HEK293 (cell line): ENCODE data around the gene BLMH.

Experiments
- FEZF1 ChIP-seq: fragments of 450-650 bp; formaldehyde crosslinking; IDR thresholded peaks from 2 replicates; pipeline ENCODE4 v1.5.1; 2016; ENCODE audit warnings: missing biosample characterization, missing genetic modification characterization
- HOXD13 ChIP-seq: sonication (generic); formaldehyde crosslinking; IDR thresholded peaks from 2 replicates; pipeline ENCODE4 v1.8.0; 2022; ENCODE audit warnings: missing genetic modification reagents, borderline replicate concordance
- KLF16 ChIP-seq: fragments of 450-650 bp; formaldehyde crosslinking; IDR thresholded peaks from 2 replicates; pipeline ENCODE4 v1.5.1; 2017; ENCODE audit warnings: missing biosample characterization, missing genetic modification characterization
- MZF1 ChIP-seq: fragments of 450-650 bp; formaldehyde crosslinking; IDR thresholded peaks from 2 replicates; pipeline ENCODE4 v1.5.1; 2017; ENCODE audit warnings: missing biosample characterization, missing genetic modification characterization, borderline replicate concordance
- OVOL3 ChIP-seq: fragments of 450-650 bp; formaldehyde crosslinking; IDR thresholded peaks from 2 replicates; pipeline ENCODE4 v1.5.1; 2016; ENCODE audit warnings: missing biosample characterization, missing genetic modification characterization
- YY1 ChIP-seq: fragments of 450-650 bp; formaldehyde crosslinking; IDR thresholded peaks from 2 replicates; pipeline ENCODE4 v1.5.1; 2018; ENCODE audit warnings: missing biosample characterization, missing genetic modification characterization
- ZBTB8A ChIP-seq: fragments of 450-650 bp; formaldehyde crosslinking; IDR thresholded peaks from 2 replicates; pipeline ENCODE4 v1.5.1; 2016; ENCODE audit warnings: missing biosample characterization, missing genetic modification characterization
- ZNF146 ChIP-seq: fragments of 450-650 bp; formaldehyde crosslinking; IDR thresholded peaks from 2 replicates; pipeline ENCODE4 v1.5.1; 2016; ENCODE audit warnings: missing biosample characterization, missing genetic modification characterization
- ZNF174 ChIP-seq: fragments of 450-650 bp; formaldehyde crosslinking; IDR thresholded peaks from 2 replicates; pipeline ENCODE4 v1.5.0; 2017; ENCODE audit warnings: missing biosample characterization, mild to moderate bottlenecking, missing genetic modification characterization
- ZNF211 ChIP-seq: fragments of 450-650 bp; formaldehyde crosslinking; IDR thresholded peaks from 2 replicates; pipeline ENCODE4 v1.5.1; 2016; ENCODE audit warnings: low read depth, missing biosample characterization, missing genetic modification characterization
- ZNF350 ChIP-seq: fragments of 450-650 bp; formaldehyde crosslinking; IDR thresholded peaks from 2 replicates; pipeline ENCODE4 v1.5.0; 2017; ENCODE audit warnings: missing biosample characterization, mild to moderate bottlenecking, missing genetic modification characterization
- ZNF366 ChIP-seq: fragments of 450-650 bp; formaldehyde crosslinking; conservative IDR thresholded peaks from 2 replicates; pipeline ENCODE4 v1.5.1; 2016; ENCODE audit warnings: missing biosample characterization, missing genetic modification characterization
- ZNF398 ChIP-seq: fragments of 450-650 bp; formaldehyde crosslinking; IDR thresholded peaks from 2 replicates; pipeline ENCODE4 v1.5.1; 2017; ENCODE audit warnings: missing biosample characterization, missing genetic modification characterization
- ZNF48 ChIP-seq: fragments of 450-650 bp; formaldehyde crosslinking; IDR thresholded peaks from 2 replicates; pipeline ENCODE4 v1.5.1; 2016; ENCODE audit warnings: missing biosample characterization, missing genetic modification characterization
- ZNF488 ChIP-seq: fragments of 450-650 bp; formaldehyde crosslinking; IDR thresholded peaks from 2 replicates; pipeline ENCODE4 v1.5.1; 2016; ENCODE audit warnings: missing biosample characterization, missing genetic modification characterization
- ZNF610 ChIP-seq: fragments of 450-650 bp; formaldehyde crosslinking; IDR thresholded peaks from 2 replicates; pipeline ENCODE4 v1.5.1; 2016; ENCODE audit warnings: missing biosample characterization, missing genetic modification characterization, borderline replicate concordance
- ZNF621 ChIP-seq: fragments of 450-650 bp; formaldehyde crosslinking; IDR thresholded peaks from 2 replicates; pipeline ENCODE4 v1.5.1; 2017; ENCODE audit warnings: missing biosample characterization, missing genetic modification characterization
- ZNF658 ChIP-seq: fragments of 450-650 bp; formaldehyde crosslinking; IDR thresholded peaks from 2 replicates; pipeline ENCODE4; 2016; ENCODE audit warnings: missing biosample characterization, missing genetic modification characterization
- ZNF692 ChIP-seq: fragments of 450-650 bp; formaldehyde crosslinking; IDR thresholded peaks from 2 replicates; pipeline ENCODE4 v1.5.1; 2016; ENCODE audit warnings: missing biosample characterization, missing genetic modification characterization
- ZSCAN18 ChIP-seq: fragments of 450-650 bp; formaldehyde crosslinking; IDR thresholded peaks from 2 replicates; pipeline ENCODE4 v1.5.1; 2016; ENCODE audit warnings: missing biosample characterization, missing genetic modification characterization
- TF ChIP-seq, protein P1 (sequence below): fragments of 450-650 bp; formaldehyde crosslinking; IDR thresholded peaks from 2 replicates; pipeline ENCODE4 v1.5.1; 2016; ENCODE audit warnings: missing biosample characterization, missing genetic modification characterization, borderline replicate concordance
- TF ChIP-seq, protein P2 (sequence below): fragments of 450-650 bp; formaldehyde crosslinking; IDR thresholded peaks from 2 replicates; pipeline ENCODE4 v1.5.1; 2017; ENCODE audit warnings: missing biosample characterization, missing genetic modification characterization
- TF ChIP-seq, protein P3 (sequence below): fragments of 450-650 bp; formaldehyde crosslinking; IDR thresholded peaks from 2 replicates; pipeline ENCODE4 v1.5.1; 2016; ENCODE audit warnings: missing biosample characterization, missing genetic modification characterization
- TF ChIP-seq, protein P4 (sequence below): fragments of 450-650 bp; formaldehyde crosslinking; IDR thresholded peaks from 2 replicates; pipeline ENCODE4 v1.5.1; 2016; ENCODE audit warnings: missing biosample characterization, missing genetic modification characterization, low read depth
- TF ChIP-seq, protein P5 (sequence below): fragments of 450-650 bp; formaldehyde crosslinking; IDR thresholded peaks from 2 replicates; pipeline ENCODE4; 2016; ENCODE audit warnings: missing biosample characterization, missing genetic modification characterization

The BLMH gene

GRCh38 chr17:30326809-30327208, 35.1 kb upstream of the BLMH start (continued):
- TF ChIP-seq ZSCAN18 (tag by site-specific recombination) (peak; percentile 59; the same call in 1 of the 2 replicates), ZNF658 (tag by site-specific recombination) (peak; percentile 87), ZNF174 (tag by site-specific recombination) (no peak), ZNF488 (tag by site-specific recombination) (peak; percentile 77; the same call in 1 of the 2 replicates), ZBTB8A (tag by site-specific recombination) (0 out of 2 replicates have a peak, but pooled peaks have one; percentile 25), ZNF48 (tag by site-specific recombination) (no peak), MZF1 (tag by site-specific recombination) (no peak), ZNF366 (tag by site-specific recombination) (peak; percentile 81), ZNF621 (tag by site-specific recombination) (peak; percentile 96), ZNF610 (tag by site-specific recombination) (no peak), ZNF398 (peak; percentile 71), YY1 (no peak), HOXD13 (no peak), ZNF146 (tag by site-specific recombination) (no peak), ZNF692 (tag by site-specific recombination) (peak; percentile 46; the same call in 1 of the 2 replicates), OVOL3 (tag by site-specific recombination) (no peak), FEZF1 (tag by site-specific recombination) (peak; percentile 63), ZNF211 (no peak), KLF16 (tag by site-specific recombination) (0 out of 2 replicates have a peak, but pooled peaks have one; percentile 50), ZNF350 (tag by site-specific recombination) (no peak)
- TF ChIP-seq, protein P1, sequence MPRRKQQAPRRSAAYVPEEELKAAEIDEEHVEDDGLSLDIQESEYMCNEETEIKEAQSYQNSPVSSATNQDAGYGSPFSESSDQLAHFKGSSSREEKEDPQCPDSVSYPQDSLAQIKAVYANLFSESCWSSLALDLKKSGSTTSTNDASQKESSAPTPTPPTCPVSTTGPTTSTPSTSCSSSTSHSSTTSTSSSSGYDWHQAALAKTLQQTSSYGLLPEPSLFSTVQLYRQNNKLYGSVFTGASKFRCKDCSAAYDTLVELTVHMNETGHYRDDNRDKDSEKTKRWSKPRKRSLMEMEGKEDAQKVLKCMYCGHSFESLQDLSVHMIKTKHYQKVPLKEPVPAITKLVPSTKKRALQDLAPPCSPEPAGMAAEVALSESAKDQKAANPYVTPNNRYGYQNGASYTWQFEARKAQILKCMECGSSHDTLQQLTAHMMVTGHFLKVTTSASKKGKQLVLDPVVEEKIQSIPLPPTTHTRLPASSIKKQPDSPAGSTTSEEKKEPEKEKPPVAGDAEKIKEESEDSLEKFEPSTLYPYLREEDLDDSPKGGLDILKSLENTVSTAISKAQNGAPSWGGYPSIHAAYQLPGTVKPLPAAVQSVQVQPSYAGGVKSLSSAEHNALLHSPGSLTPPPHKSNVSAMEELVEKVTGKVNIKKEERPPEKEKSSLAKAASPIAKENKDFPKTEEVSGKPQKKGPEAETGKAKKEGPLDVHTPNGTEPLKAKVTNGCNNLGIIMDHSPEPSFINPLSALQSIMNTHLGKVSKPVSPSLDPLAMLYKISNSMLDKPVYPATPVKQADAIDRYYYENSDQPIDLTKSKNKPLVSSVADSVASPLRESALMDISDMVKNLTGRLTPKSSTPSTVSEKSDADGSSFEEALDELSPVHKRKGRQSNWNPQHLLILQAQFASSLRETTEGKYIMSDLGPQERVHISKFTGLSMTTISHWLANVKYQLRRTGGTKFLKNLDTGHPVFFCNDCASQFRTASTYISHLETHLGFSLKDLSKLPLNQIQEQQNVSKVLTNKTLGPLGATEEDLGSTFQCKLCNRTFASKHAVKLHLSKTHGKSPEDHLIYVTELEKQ (tag by site-specific recombination), result peak; percentile 70
- TF ChIP-seq, protein P2, sequence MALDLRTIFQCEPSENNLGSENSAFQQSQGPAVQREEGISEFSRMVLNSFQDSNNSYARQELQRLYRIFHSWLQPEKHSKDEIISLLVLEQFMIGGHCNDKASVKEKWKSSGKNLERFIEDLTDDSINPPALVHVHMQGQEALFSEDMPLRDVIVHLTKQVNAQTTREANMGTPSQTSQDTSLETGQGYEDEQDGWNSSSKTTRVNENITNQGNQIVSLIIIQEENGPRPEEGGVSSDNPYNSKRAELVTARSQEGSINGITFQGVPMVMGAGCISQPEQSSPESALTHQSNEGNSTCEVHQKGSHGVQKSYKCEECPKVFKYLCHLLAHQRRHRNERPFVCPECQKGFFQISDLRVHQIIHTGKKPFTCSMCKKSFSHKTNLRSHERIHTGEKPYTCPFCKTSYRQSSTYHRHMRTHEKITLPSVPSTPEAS, result peak; percentile 88
- TF ChIP-seq, protein P3, sequence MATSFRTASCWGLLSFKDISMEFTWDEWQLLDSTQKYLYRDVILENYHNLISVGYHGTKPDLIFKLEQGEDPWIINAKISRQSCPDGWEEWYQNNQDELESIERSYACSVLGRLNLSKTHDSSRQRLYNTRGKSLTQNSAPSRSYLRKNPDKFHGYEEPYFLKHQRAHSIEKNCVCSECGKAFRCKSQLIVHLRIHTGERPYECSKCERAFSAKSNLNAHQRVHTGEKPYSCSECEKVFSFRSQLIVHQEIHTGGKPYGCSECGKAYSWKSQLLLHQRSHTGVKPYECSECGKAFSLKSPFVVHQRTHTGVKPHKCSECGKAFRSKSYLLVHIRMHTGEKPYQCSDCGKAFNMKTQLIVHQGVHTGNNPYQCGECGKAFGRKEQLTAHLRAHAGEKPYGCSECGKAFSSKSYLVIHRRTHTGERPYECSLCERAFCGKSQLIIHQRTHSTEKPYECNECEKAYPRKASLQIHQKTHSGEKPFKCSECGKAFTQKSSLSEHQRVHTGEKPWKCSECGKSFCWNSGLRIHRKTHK, result peak; percentile 52; the same call in 1 of the 2 replicates
- TF ChIP-seq, protein P4, sequence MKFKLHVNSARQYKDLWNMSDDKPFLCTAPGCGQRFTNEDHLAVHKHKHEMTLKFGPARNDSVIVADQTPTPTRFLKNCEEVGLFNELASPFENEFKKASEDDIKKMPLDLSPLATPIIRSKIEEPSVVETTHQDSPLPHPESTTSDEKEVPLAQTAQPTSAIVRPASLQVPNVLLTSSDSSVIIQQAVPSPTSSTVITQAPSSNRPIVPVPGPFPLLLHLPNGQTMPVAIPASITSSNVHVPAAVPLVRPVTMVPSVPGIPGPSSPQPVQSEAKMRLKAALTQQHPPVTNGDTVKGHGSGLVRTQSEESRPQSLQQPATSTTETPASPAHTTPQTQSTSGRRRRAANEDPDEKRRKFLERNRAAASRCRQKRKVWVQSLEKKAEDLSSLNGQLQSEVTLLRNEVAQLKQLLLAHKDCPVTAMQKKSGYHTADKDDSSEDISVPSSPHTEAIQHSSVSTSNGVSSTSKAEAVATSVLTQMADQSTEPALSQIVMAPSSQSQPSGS (tag by site-specific recombination), result peak; percentile 67
- TF ChIP-seq, protein P5, sequence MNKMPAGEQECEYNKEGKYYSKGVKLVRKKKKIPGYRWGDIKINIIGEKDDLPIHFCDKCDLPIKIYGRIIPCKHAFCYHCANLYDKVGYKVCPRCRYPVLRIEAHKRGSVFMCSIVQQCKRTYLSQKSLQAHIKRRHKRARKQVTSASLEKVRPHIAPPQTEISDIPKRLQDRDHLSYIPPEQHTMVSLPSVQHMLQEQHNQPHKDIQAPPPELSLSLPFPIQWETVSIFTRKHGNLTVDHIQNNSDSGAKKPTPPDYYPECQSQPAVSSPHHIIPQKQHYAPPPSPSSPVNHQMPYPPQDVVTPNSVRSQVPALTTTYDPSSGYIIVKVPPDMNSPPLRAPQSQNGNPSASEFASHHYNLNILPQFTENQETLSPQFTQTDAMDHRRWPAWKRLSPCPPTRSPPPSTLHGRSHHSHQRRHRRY, result no peak
